ENCODE results near the gene UCHL1.
A peak's percentile ranks its signal among the peaks of the same experiment; 100 is the strongest.
"Not testable (repeated sequence)": the region's sequence is repeated elsewhere in the genome, so short reads cannot be mapped to it uniquely, and the experiment has no call there.

UCHL1 gene

GRCh38 chr4:41236508-41236907 lies 20.2 kb upstream of the UCHL1 start:
- DNase-seq (ENCODE audit: low spot score): no peak

GRCh38 chr4:41241919-41242318 lies 14.8 kb upstream of the UCHL1 start:
- no peak for DNase-seq (ENCODE audit: low spot score)

- no peak for DNase-seq (ENCODE audit: low spot score)
These were observed 10.7 kb upstream of the UCHL1 start for GRCh38 chr4:41245983-41246382.

GRCh38 chr4:41256131-41256739 lies 493 bp upstream of the UCHL1 start:
- DNase-seq (ENCODE audit: low spot score): peak; percentile 21

- peak; percentile 75 for DNase-seq (ENCODE audit: low spot score)
These were observed 651 bp downstream of the UCHL1 start for GRCh38 chr4:41257257-41257901.

- DNase-seq (ENCODE audit: low spot score): peak; percentile 23
These were observed 1.2 kb downstream of the UCHL1 start for GRCh38 chr4:41257906-41258305.

GRCh38 chr4:41258783-41259182 lies 2.1 kb downstream of the UCHL1 start:
- DNase-seq (ENCODE audit: low spot score): peak; percentile 41

GRCh38 chr4:41260116-41260733 lies 3.5 kb downstream of the UCHL1 start:
- no peak for DNase-seq (ENCODE audit: low spot score)

GRCh38 chr4:41262198-41262597 lies 5.5 kb downstream of the UCHL1 start:
- DNase-seq (ENCODE audit: low spot score): no peak

- no peak for DNase-seq (ENCODE audit: low spot score)
These were observed 7.5 kb downstream of the UCHL1 start for GRCh38 chr4:41264212-41264611.

- no peak for DNase-seq (ENCODE audit: low spot score)
These were observed 11.3 kb downstream of the UCHL1 start for GRCh38 chr4:41267997-41268396.

GRCh38 chr4:41268721-41269517 lies 12.2 kb downstream of the UCHL1 start:
- DNase-seq (ENCODE audit: low spot score): no peak

GRCh38 chr4:41269682-41270081 lies 13.0 kb downstream of the UCHL1 start:
- DNase-seq (ENCODE audit: low spot score): no peak

- DNase-seq (ENCODE audit: low spot score): not testable (repeated sequence)
These were observed 19.2 kb downstream of the UCHL1 start for GRCh38 chr4:41275931-41276330.

- no peak for DNase-seq (ENCODE audit: low spot score)
These were observed 23.3 kb downstream of the UCHL1 start for GRCh38 chr4:41280010-41280409.

GRCh38 chr4:41281038-41281634 lies 24.4 kb downstream of the UCHL1 start:
- peak; percentile 87 for DNase-seq (ENCODE audit: low spot score)

GRCh38 chr4:41282366-41282765 lies 25.6 kb downstream of the UCHL1 start:
- no peak for DNase-seq (ENCODE audit: low spot score)

- no peak for DNase-seq (ENCODE audit: low spot score)
These were observed 28.6 kb downstream of the UCHL1 start for GRCh38 chr4:41285202-41285863.

GRCh38 chr4:41285864-41286235 lies 29.1 kb downstream of the UCHL1 start:
- DNase-seq (ENCODE audit: low spot score): no peak

- DNase-seq (ENCODE audit: low spot score): no peak
These were observed 30.3 kb downstream of the UCHL1 start for GRCh38 chr4:41287005-41287404.

GRCh38 chr4:41287852-41288251 lies 31.1 kb downstream of the UCHL1 start:
- no peak for DNase-seq (ENCODE audit: low spot score)

GRCh38 chr4:41288254-41288653 lies 31.5 kb downstream of the UCHL1 start:
- no peak for DNase-seq (ENCODE audit: low spot score)

Measured in iPS-NIHi11 (cell line).